H9 (cell line): ENCODE measurements around the gene ZNF408. TPM values are rescaled to one million over a fixed set of nuclear protein-coding genes. Genes with fewer than 3 reads are reported as not detected.

Experiments
- DNase-seq: peaks from one replicate; pipeline ENCODE4 v3.0.0-alpha.2; 2017
- H2AFZ ChIP-seq: one replicate; pipeline ENCODE4 v1.6.1; 2013; ENCODE audit warnings: mild to moderate bottlenecking, low read length, control low read depth, moderate library complexity
- H2AK5ac ChIP-seq: 2 replicates; pipeline ENCODE4 v1.6.1; 2013; ENCODE audit warnings: low read length, control low read depth, mixed read lengths; ENCODE audit not compliant: insufficient read length
- H2BK120ac ChIP-seq: one replicate; pipeline ENCODE4 v1.6.1; 2013; ENCODE audit warnings: low read depth, mild to moderate bottlenecking, low read length, control low read depth, inconsistent platforms; ENCODE audit not compliant: poor library complexity, severe bottlenecking
- H2BK12ac ChIP-seq: 2 replicates; pipeline ENCODE4 v1.6.1; 2013; ENCODE audit warnings: low read length, control low read depth, mixed read lengths, low read depth; ENCODE audit not compliant: insufficient read length
- H2BK15ac ChIP-seq: 2 replicates; pipeline ENCODE4 v1.6.1; 2013; ENCODE audit warnings: low read depth, low read length, control low read depth
- H2BK20ac ChIP-seq: one replicate; pipeline ENCODE4 v1.6.1; 2013; ENCODE audit warnings: low read depth, mild to moderate bottlenecking, low read length, control low read depth, inconsistent platforms; ENCODE audit not compliant: poor library complexity, severe bottlenecking
- H2BK5ac ChIP-seq: 2 replicates; pipeline ENCODE4 v1.6.1; 2013; ENCODE audit warnings: low read length, control low read depth, mixed read lengths; ENCODE audit not compliant: insufficient read length
- H3K14ac ChIP-seq: 2 replicates; pipeline ENCODE4 v1.6.1; 2013; ENCODE audit warnings: low read length, control low read depth; ENCODE audit not compliant: insufficient read depth
- H3K18ac ChIP-seq: 2 replicates; pipeline ENCODE4 v1.6.1; 2013; ENCODE audit warnings: low read depth, mild to moderate bottlenecking, mixed read lengths, low read length, control low read depth; ENCODE audit not compliant: insufficient read length
- H3K23ac ChIP-seq: 2 replicates; pipeline ENCODE4 v1.6.1; 2013; ENCODE audit warnings: low read length, control low read depth, mixed read lengths, low read depth; ENCODE audit not compliant: insufficient read length
- H3K23me2 ChIP-seq: 2 replicates; pipeline ENCODE4 v1.6.1; 2013; ENCODE audit warnings: low read depth, mild to moderate bottlenecking, mixed read lengths, low read length, control low read depth; ENCODE audit not compliant: insufficient read length, poor library complexity, severe bottlenecking
- H3K27ac ChIP-seq: 2 replicates; pipeline ENCODE4 v1.5.1; 2013; ENCODE audit warnings: low read length, control low read depth, mixed read lengths, low read depth; ENCODE audit not compliant: insufficient read length
- H3K27me3 ChIP-seq: 2 replicates; pipeline ENCODE4 v1.6.1; 2013; ENCODE audit warnings: low read length, control low read depth, inconsistent platforms; ENCODE audit not compliant: insufficient read depth
- H3K4ac ChIP-seq: 2 replicates; pipeline ENCODE4 v1.6.1; 2013; ENCODE audit warnings: low read depth, mild to moderate bottlenecking, control low read depth, inconsistent platforms, low read length, moderate library complexity
- H3K4me1 ChIP-seq: 2 replicates; pipeline ENCODE4 v1.6.1; 2013; ENCODE audit warnings: low read length, control low read depth, inconsistent platforms; ENCODE audit not compliant: insufficient read depth
- H3K4me2 ChIP-seq: 2 replicates; pipeline ENCODE4 v1.6.1; 2013; ENCODE audit warnings: low read length, control low read depth, mixed read lengths; ENCODE audit not compliant: insufficient read length, insufficient read depth
- H3K56ac ChIP-seq: 2 replicates; pipeline ENCODE4 v1.6.1; 2013; ENCODE audit warnings: low read depth, mild to moderate bottlenecking, mixed read lengths, low read length, control low read depth; ENCODE audit not compliant: insufficient read length
- H3K79me1 ChIP-seq: 2 replicates; pipeline ENCODE4 v1.6.1; 2013; ENCODE audit warnings: low read depth, mild to moderate bottlenecking, moderate library complexity, low read length, control low read depth, inconsistent platforms; ENCODE audit not compliant: insufficient read depth, poor library complexity, severe bottlenecking
- H3K79me2 ChIP-seq: 2 replicates; pipeline ENCODE4 v1.6.1; 2013; ENCODE audit warnings: low read length, control low read depth, inconsistent platforms; ENCODE audit not compliant: insufficient read depth
- H3K9ac ChIP-seq: 2 replicates; pipeline ENCODE4 v1.6.1; 2013; ENCODE audit warnings: low read length, control low read depth, mixed read lengths; ENCODE audit not compliant: insufficient read length; ENCODE audit errors: extremely low read depth
- H3K9me3 ChIP-seq: one replicate; pipeline ENCODE4 v1.6.1; 2013; ENCODE audit warnings: low read depth, low read length, inconsistent platforms; ENCODE audit not compliant: control insufficient read depth
- H3T11ph ChIP-seq: one replicate; pipeline ENCODE4 v1.6.1; 2013; ENCODE audit warnings: mild to moderate bottlenecking, low read length, control low read depth, inconsistent platforms
- H4K20me1 ChIP-seq: one replicate; pipeline ENCODE4 v1.6.1; 2013; ENCODE audit not compliant: control insufficient read depth, insufficient read length, insufficient read depth
- H4K5ac ChIP-seq: 2 replicates; pipeline ENCODE4 v1.6.1; 2013; ENCODE audit warnings: low read depth, mild to moderate bottlenecking, mixed read lengths, low read length, control low read depth; ENCODE audit not compliant: insufficient read length
- H4K8ac ChIP-seq: replicated peaks from 2 replicates; pipeline ENCODE4 v1.6.1; 2013; ENCODE audit warnings: low read length, control low read depth, mixed read lengths, low read depth; ENCODE audit not compliant: insufficient read length
- H4K91ac ChIP-seq: 2 replicates; pipeline ENCODE4 v1.6.1; 2013; ENCODE audit warnings: low read depth, mild to moderate bottlenecking, moderate library complexity, mixed read lengths, low read length, control low read depth; ENCODE audit not compliant: insufficient read length
- H3K27ac Mint-ChIP-seq, 3 experiments: 2 replicates in 2 of 3; 3 replicates in 1 of 3; pipeline ENCODE4 v1.8.0; 2020 to 2021; ENCODE audit warnings: mixed read lengths in 3 of 3, mild to moderate bottlenecking in 1 of 3, moderate library complexity in 1 of 3
- H3K27me3 Mint-ChIP-seq: 2 replicates; pipeline ENCODE4 v1.8.0; 2021; ENCODE audit warnings: low read depth, mild to moderate bottlenecking, moderate library complexity, mixed read lengths
- H3K36me3 Mint-ChIP-seq, 3 experiments: 2 replicates in 2 of 3; 3 replicates in 1 of 3; pipeline ENCODE4 v1.8.0; 2020 to 2021; ENCODE audit warnings: low read depth in 3 of 3, mixed read lengths in 3 of 3; ENCODE audit not compliant: insufficient read depth in 1 of 3
- H3K4me1 Mint-ChIP-seq, 2 experiments: 2 replicates each; pipeline ENCODE4 v1.8.0; 2020; ENCODE audit warnings: mixed read lengths in 2 of 2
- H3K4me3 Mint-ChIP-seq, 2 experiments: 2 replicates in 1 of 2; 3 replicates in 1 of 2; pipeline ENCODE4 v1.8.0; 2020 to 2021; ENCODE audit warnings: mild to moderate bottlenecking in 2 of 2, mixed read lengths in 2 of 2, moderate library complexity in 1 of 2
- H3K9me3 Mint-ChIP-seq, 2 experiments: 2 replicates in 1 of 2; 3 replicates in 1 of 2; pipeline ENCODE4 v1.8.0; 2020; ENCODE audit warnings: mild to moderate bottlenecking in 2 of 2, mixed read lengths in 2 of 2, moderate library complexity in 1 of 2
- WGBS: extraction: QIAGEN DNeasy Blood & Tissue Kit; methylation state at CpG from one replicate; pipeline ENCODE4 v1.1.7; 2013; ENCODE audit warnings: missing lambda C conversion rate, low lambda C conversion rate, mixed read lengths; ENCODE audit not compliant: insufficient read length; ENCODE audit errors: extremely low coverage; 5-methylcytosine and 5-hydroxymethylcytosine counted together
- total RNA-seq: library from RNA; stranded (reverse); gene quantifications from 2 replicates; pipeline ENCODE4 v1.2.1, GENCODE V29; 2021
- TF ChIP-seq, protein P1 (sequence below): fragments of 200-600 bp; sonication (generic); conservative IDR thresholded peaks from 3 replicates; pipeline ENCODE4 v1.8.0; 2021; ENCODE audit warnings: antibody characterized with exemption, mild to moderate bottlenecking

Gene ZNF408
- total RNA-seq, 1 experiment from 2014 or later = 16.6 TPM

DNA sequence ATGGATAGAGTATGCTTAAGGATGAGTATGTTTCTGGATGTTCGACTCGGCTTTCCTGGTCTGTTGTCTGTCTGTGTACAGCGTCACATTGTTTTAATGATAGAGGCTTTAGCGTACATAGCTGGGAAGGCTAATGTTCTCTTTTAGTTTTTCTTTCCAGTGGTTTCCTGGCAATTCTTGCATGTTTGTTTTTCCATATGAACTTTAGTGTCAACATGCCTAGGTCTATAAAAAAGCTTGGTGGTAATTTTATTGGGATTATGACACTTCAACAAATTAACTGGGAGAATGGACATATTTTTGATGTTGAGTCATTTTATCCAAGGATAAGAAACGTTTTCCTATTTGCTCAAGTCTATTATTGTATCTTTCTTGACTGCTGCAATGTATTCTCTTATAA, 35.8 kb downstream of the ZNF408 start:
- Histone ChIP-seq H3K4me1 (no peaks in the 10 kb centered on the region), H4K5ac (no peak overlapping the region), H3K23me2 (no peaks in the 10 kb centered on the region), H3K23ac (no peak overlapping the region), H2AK5ac (no peak overlapping the region), H3K4me2 (no peak overlapping the region), H3K18ac (no peak overlapping the region), H3K56ac (no peak overlapping the region), H4K91ac (no peak overlapping the region), H3K9ac (no peak overlapping the region), H3K79me1 (no peaks in the 10 kb centered on the region), H2BK15ac (no peak overlapping the region), H2BK120ac (no peak overlapping the region), H3K9me3 (no peaks in the 10 kb centered on the region), H3T11ph (no peak overlapping the region), H4K20me1 (no peaks in the 10 kb centered on the region), H3K4ac (no peak overlapping the region), H4K8ac (no peak overlapping the region), H3K79me2 (no peaks in the 10 kb centered on the region), H2BK5ac (no peak overlapping the region), H3K27ac (no peak overlapping the region), H2BK20ac (no peak overlapping the region), H2BK12ac (no peak overlapping the region), H2AFZ (no peak overlapping the region), H3K14ac (no peak overlapping the region), H3K27me3 (no peaks in the 10 kb centered on the region)
- TF ChIP-seq, protein P1, sequence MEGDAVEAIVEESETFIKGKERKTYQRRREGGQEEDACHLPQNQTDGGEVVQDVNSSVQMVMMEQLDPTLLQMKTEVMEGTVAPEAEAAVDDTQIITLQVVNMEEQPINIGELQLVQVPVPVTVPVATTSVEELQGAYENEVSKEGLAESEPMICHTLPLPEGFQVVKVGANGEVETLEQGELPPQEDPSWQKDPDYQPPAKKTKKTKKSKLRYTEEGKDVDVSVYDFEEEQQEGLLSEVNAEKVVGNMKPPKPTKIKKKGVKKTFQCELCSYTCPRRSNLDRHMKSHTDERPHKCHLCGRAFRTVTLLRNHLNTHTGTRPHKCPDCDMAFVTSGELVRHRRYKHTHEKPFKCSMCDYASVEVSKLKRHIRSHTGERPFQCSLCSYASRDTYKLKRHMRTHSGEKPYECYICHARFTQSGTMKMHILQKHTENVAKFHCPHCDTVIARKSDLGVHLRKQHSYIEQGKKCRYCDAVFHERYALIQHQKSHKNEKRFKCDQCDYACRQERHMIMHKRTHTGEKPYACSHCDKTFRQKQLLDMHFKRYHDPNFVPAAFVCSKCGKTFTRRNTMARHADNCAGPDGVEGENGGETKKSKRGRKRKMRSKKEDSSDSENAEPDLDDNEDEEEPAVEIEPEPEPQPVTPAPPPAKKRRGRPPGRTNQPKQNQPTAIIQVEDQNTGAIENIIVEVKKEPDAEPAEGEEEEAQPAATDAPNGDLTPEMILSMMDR = no peak
- WGBS = no CpG with 5 or more reads among the region's 5 CpGs
- no peaks in the 10 kb centered on the region; the same call in 1 of the 2 replicates for H3K27me3 Mint-ChIP-seq
- no peak overlapping the region for H3K27ac Mint-ChIP-seq
- DNase-seq = no peak
- H3K4me3 Mint-ChIP-seq = no peak overlapping the region
- peaks cover 7 to 11% (median 8%) of the 10 kb centered on the region in 3 experiments; a peak in 6 of 7 replicates for H3K36me3 Mint-ChIP-seq
- peaks cover 6 to 8% of the 10 kb centered on the region in 2 experiments for H3K4me1 Mint-ChIP-seq
- no peaks in the 10 kb centered on the region; a peak in 1 of 5 replicates for H3K9me3 Mint-ChIP-seq
